ENCODE measurements around the gene HNMT. TPM values are rescaled to one million over a fixed set of nuclear protein-coding genes. Genes with fewer than 3 reads are reported as not detected.

Gene HNMT
- total RNA-seq (0.12 TPM in 1 of 2 replicates, not detected in the other), polyA plus RNA-seq (0.09 and 0.24 TPM in 2 replicates), polyA minus RNA-seq (not detected in 2 replicates)
- total RNA-seq (2013) = 2.9 TPM

DNA sequence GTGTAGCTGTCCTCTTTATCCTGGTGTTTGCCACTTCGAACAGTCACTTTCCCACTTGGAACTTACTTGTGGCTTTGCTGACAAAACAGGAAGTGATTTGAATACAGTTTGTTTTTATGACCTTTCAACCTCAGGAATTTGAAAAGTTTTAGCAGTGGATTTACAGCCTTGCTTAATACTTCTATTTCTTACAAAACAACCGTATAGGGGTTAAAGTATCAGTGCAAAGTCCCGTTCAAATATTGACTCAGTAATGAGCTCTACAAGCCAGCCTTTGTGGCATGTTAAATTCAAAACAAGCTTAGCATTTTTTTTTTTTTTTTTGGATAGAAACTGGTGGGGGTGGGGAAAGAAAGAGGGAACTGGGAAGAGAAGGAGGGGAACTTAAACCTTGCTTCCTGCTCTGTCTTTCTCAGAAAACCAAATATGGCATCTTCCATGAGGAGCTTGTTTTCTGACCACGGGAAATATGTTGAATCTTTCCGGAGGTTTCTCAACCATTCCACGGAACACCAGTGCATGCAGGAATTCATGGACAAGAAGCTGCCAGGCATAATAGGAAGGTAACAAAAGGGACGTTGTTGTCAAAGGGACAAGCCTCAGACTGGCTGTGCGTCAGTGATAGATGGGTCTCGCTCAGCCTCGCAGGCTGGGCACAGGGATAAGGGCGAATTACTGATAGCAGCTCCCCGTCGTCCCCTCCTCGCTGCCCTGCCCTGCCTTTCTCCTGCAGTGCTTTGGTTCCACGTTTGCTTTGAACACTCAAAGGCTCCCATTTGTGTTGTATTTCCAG, at the start of gene HNMT:
HNMT (plus strand) TSS at position 408 of the 793 bp plus-strand sequence; CDS start at position 427, 19 bp downstream.
- Histone ChIP-seq H3K36me3 (replicated peaks in 1 of 2; ENCODE audit: control extremely low read depth in 1 of 2, control insufficient read depth in 1 of 2, extremely low read depth in 1 of 2, insufficient read depth in 2 of 2, low read length in 1 of 2) (no peaks in the 10 kb centered on the region), H3K4me1 (ENCODE audit: control insufficient read depth in 2 of 2, insufficient read depth in 2 of 2, low read length in 2 of 2) (no peaks in the 10 kb centered on the region), H3K79me2 (ENCODE audit: control insufficient read depth, insufficient read depth, low read length) (no peaks in the 10 kb centered on the region), H3K27me3 (replicated peaks in 1 of 4; ENCODE audit: control extremely low read depth in 1 of 4, control insufficient read depth in 3 of 4, insufficient read depth in 4 of 4, low read length in 3 of 4) (no peaks in the 10 kb centered on the region), H3K4me3 (ENCODE audit: control extremely low read depth in 1 of 5, extremely low read depth in 1 of 5, insufficient read depth in 1 of 5, low read depth in 2 of 5, low read length in 4 of 5) (no peak within 1 kb of the TSS), H2AFZ (ENCODE audit: insufficient read depth, low read depth, low read length, poor library complexity, severe bottlenecking) (no peak within 1 kb of the TSS), H3K27ac (ENCODE audit: low read length in 2 of 2) (no peak within 1 kb of the TSS), H3K9ac (ENCODE audit: low read length) (no peak within 1 kb of the TSS), H3K9me3 (ENCODE audit: control extremely low read depth in 1 of 3, control insufficient read depth in 2 of 3, insufficient read depth in 1 of 3, low read length in 2 of 3) (no peaks in the 10 kb centered on the region), H4K20me1 (ENCODE audit: control insufficient read depth, insufficient read depth, low read length, poor library complexity, severe bottlenecking) (no peaks in the 10 kb centered on the region), H3K4me2 (replicated peaks; ENCODE audit: low read depth, low read length, poor library complexity, severe bottlenecking) (no peak within 1 kb of the TSS)
- Mint-ChIP-seq H3K27ac (no peak within 1 kb of the TSS), H3K4me1 (no peaks in the 10 kb centered on the region), H3K4me3 (no peak within 1 kb of the TSS), H3K27me3 (peaks cover 4% of the 10 kb centered on the region), H3K9me3 (ENCODE audit: insufficient read depth) (no peaks in the 10 kb centered on the region)
- no peak for TF ChIP-seq EZH2 (IDR thresholded peaks at IDR 0.05; ENCODE audit: borderline replicate concordance, insufficient read depth, low read depth, low read length, poor library complexity, severe bottlenecking)
- TF ChIP-seq, protein P1, sequence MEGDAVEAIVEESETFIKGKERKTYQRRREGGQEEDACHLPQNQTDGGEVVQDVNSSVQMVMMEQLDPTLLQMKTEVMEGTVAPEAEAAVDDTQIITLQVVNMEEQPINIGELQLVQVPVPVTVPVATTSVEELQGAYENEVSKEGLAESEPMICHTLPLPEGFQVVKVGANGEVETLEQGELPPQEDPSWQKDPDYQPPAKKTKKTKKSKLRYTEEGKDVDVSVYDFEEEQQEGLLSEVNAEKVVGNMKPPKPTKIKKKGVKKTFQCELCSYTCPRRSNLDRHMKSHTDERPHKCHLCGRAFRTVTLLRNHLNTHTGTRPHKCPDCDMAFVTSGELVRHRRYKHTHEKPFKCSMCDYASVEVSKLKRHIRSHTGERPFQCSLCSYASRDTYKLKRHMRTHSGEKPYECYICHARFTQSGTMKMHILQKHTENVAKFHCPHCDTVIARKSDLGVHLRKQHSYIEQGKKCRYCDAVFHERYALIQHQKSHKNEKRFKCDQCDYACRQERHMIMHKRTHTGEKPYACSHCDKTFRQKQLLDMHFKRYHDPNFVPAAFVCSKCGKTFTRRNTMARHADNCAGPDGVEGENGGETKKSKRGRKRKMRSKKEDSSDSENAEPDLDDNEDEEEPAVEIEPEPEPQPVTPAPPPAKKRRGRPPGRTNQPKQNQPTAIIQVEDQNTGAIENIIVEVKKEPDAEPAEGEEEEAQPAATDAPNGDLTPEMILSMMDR (IDR thresholded peaks at IDR 0.05) = no peak
- 38% methylated on average over 13 of the region's 15 CpGs for WGBS (ENCODE audit: insufficient coverage)
- intact Hi-C loops (cut with micrococcal nuclease) = no loop called here
- DNase-seq (no peak), ATAC-seq (ENCODE audit: low read depth) (no peak)
- ChIA-PET POLR2A (no interaction called here), CTCF (no interaction called here)

DNA sequence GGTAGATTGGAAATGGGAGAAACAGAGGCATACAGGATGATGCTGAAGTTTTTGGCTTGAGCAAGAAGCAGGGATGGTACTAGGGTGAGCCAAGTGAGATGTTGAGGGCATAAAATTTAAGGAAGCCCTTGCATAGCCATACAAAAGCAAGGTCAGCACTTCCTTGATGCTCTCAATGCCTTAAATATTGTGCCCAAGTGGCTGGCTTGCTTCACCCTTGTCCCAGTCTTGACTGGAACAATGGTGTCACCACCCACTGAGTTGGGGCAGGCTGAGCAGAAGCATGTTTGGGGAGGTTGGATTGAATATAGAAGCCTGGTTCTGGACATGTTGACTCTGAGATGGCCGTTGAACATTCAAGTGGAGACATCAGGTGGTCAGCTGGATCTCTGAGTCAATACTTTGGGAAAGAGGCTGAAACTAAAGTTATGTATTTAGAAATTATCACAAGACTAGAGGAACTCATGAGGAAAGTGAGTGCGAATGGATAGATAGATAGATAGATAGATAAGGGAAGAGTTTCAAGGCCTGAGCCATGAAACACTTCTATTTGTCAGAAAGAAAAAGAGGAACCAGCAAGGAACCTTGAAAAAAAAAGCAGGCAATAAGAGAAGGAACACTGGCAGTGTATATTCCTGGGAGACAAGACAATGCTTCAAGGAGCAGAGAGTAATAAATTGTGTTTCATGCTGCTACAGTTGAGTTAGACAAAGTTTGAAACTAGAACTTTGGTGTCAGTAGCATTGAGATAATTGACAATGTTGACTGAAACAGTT, 43.0 kb upstream of the HNMT start:
- WGBS (ENCODE audit: insufficient coverage) = 86% methylated on average over 2 of the region's 2 CpGs
- POLR2A ChIA-PET = no interaction called here

More for the DNA sequence above, 43.0 kb upstream of the HNMT start:
- Mint-ChIP-seq H3K27me3 (peaks cover 7% of the 10 kb centered on the region), H3K4me3 (no peak overlapping the region), H3K9me3 (ENCODE audit: insufficient read depth) (no peaks in the 10 kb centered on the region), H3K27ac (no peak overlapping the region), H3K4me1 (no peaks in the 10 kb centered on the region)
- H3K79me2 ChIP-seq (ENCODE audit: control insufficient read depth, insufficient read depth, low read length) = no peaks in the 10 kb centered on the region
- no peaks in the 10 kb centered on the region for H3K9me3 ChIP-seq (ENCODE audit: control extremely low read depth in 1 of 3, control insufficient read depth in 2 of 3, insufficient read depth in 1 of 3, low read length in 2 of 3)
- intact Hi-C loops (cut with micrococcal nuclease) = no loop called here
- no peaks in the 10 kb centered on the region for H3K36me3 ChIP-seq (replicated peaks in 1 of 2; ENCODE audit: control extremely low read depth in 1 of 2, control insufficient read depth in 1 of 2, extremely low read depth in 1 of 2, insufficient read depth in 2 of 2, low read length in 1 of 2)
- H3K4me3 ChIP-seq (ENCODE audit: control extremely low read depth in 1 of 5, extremely low read depth in 1 of 5, insufficient read depth in 1 of 5, low read depth in 2 of 5, low read length in 4 of 5) = no peak overlapping the region
- H4K20me1 ChIP-seq (ENCODE audit: control insufficient read depth, insufficient read depth, low read length, poor library complexity, severe bottlenecking) = no peaks in the 10 kb centered on the region
- DNase-seq = no peak
- H3K9ac ChIP-seq (ENCODE audit: low read length) = no peak overlapping the region
- CTCF ChIA-PET = no interaction called here
- no peaks in the 10 kb centered on the region for H3K27me3 ChIP-seq (replicated peaks in 1 of 4; ENCODE audit: control extremely low read depth in 1 of 4, control insufficient read depth in 3 of 4, insufficient read depth in 4 of 4, low read length in 3 of 4)
- no peak for ATAC-seq (ENCODE audit: low read depth)
- TF ChIP-seq, protein P1 (IDR thresholded peaks at IDR 0.05) = no peak
- no peak for TF ChIP-seq EZH2 (IDR thresholded peaks at IDR 0.05; ENCODE audit: borderline replicate concordance, insufficient read depth, low read depth, low read length, poor library complexity, severe bottlenecking)
- H3K4me1 ChIP-seq (ENCODE audit: control insufficient read depth in 2 of 2, insufficient read depth in 2 of 2, low read length in 2 of 2) = no peaks in the 10 kb centered on the region
- no peak overlapping the region for H3K27ac ChIP-seq (ENCODE audit: low read length in 2 of 2)
- no peak overlapping the region for H3K4me2 ChIP-seq (replicated peaks; ENCODE audit: low read depth, low read length, poor library complexity, severe bottlenecking)
- H2AFZ ChIP-seq (ENCODE audit: insufficient read depth, low read depth, low read length, poor library complexity, severe bottlenecking) = no peak overlapping the region

Measured in B cell (primary cell).